ENCODE results near the gene FHAD1.

GRCh38 chr1:15378729-15379128, 131.7 kb downstream of the FHAD1 start:
- TF ChIP-seq POLR2A (IDR thresholded peaks at IDR 0.05), result no peak
- TF ChIP-seq CTCF (IDR thresholded peaks at IDR 0.05), result no peak
